Hematopoietic multipotent progenitor cell treated with erythropoietin and hydrocortisone succinate and interleukin-3 and kit ligand, for 17 days (in vitro differentiated cells): ENCODE results near the gene OBP2B.
"Not testable (repeated sequence)": the region's sequence is repeated elsewhere in the genome, so short reads cannot be mapped to it uniquely, and the experiment has no call there.

Experiments
- DNase-seq: peaks from one replicate; pipeline ENCODE4 v3.0.0-alpha.2; 2015; ENCODE audit warnings: low spot score

Gene OBP2B, protein sequence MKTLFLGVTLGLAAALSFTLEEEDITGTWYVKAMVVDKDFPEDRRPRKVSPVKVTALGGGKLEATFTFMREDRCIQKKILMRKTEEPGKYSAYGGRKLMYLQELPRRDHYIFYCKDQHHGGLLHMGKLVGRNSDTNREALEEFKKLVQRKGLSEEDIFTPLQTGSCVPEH

DNA sequence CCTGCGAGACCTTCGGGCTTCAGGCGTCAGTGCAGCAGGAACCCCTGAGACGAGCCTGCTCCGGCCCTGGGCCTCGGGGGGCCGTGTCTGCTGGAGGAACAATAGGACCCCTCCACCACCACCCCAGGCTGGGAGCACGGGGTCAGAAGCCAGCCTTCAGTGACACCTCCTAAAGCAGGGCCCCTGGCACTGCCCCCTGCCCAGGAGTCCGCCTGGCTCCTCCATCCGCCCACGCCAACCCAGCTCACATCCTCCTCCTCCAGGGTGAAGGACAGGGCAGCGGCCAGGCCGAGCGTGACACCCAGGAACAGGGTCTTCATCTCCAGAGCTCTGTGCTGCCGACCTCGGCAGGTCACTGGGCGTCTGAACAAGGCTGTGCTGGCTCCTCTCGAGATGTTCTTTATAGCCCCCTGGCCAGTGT is at the start of gene OBP2B:
TSS of gene OBP2B (minus strand) at position 371 of the 421 bp plus-strand sequence. CDS start at position 320, 51 bp downstream.
- DNase-seq = not testable (repeated sequence)

DNA sequence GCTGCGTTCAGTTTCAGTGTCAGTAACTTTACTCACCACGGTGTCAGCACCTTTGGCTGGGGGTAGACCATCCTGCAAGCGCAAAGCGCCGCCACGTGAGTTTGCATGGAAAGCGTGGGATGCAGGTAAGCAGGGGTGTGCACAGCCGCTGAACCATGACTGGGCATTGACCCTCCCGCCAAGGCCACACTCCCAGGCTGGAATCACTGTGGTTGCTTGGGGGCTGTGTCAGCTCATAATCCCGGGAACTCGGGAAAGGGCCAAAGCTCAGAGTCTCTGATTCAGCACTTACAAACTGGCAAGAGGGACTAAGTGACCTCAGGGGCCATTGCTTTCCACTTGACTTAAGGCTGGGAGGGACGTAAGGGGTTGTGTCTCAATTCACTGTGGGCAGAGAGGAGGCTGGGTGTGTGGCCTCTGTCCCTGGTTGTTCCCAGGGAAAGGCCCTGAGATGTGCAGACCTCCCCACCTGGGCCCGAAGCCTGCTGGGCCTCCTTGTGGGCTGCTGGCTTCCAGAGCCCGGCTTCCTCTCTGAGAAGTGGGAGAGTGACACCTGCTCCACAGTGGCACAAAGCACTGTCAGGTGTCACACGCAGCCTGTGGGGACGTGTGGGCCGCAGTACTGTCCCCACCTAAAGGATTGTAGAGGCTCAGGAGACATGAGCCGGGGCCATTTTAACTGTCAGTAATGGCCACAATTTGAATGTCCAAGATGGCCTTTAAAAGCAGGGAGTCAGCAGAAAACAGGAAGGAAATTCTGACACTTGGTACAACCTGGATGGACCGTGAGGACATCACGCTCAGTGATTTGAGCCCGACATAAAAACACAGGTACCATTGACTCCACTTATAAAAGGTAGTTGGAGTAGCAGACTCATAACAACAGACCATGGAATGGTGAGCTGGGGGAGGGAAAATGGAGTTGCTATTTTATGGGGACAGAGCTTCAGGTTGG is 49.3 kb upstream of the OBP2B start:
- DNase-seq = no peak

DNA sequence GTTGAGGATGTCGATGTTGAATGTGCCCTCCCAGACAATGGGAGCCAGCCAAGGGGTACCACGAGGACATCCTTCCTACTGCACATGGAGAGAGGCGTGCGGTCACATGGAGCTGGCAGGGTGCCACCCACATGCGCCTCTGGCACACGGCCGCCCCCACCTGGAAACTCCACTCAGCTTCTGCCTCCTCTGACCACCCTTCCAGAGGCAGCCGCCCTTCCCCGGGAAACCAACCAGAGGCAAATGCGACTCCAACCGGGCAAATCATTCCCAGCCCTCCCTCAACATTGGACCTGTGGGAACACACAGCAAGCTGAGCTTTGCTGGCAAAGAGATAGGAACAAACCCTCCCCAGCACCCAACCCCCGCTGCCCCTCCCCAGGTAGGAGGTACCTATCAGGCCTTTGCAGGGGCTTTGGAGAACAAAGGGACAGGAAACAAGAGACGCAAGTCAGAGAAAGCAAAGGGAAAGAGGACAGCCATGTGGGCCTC is 48.5 kb upstream of the OBP2B start:
- DNase-seq = no peak

DNA sequence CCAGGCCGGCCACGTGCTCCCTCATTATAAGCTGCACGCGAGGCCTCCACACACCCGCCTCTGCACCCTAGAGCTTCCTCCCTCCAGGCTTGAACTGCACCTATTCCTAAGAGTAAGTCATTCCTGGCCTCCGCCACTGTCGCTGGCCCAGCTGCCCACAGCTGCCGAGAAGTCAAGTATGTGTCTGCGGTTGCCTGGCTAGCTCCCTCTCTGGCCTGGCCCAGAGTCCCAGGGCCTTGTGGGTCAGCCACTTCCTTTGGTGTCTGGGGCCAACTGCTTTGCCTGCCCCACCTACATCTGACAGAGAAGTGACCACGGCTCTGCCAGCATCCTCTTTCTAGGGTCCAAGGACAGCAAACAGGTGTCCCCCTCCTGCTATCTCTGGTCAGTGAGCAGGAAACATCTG is 47.6 kb upstream of the OBP2B start:
- DNase-seq = no peak

DNA sequence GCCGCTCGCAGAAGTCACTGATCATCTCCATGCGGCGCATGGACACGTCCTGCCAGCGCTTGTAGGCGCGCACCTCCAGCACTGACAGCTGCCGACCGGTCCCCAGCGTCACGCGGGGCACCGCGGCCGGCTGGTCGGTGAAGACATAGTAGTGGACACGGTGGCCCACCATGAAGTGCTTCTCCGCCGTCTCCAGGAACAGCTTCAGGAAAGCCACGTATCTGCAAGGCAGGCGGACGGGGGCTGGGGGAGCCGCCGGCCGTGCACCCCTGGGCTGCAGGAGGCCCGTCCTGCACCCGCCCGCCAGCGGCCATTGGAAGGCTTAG is 47.0 kb upstream of the OBP2B start:
- no peak for DNase-seq

DNA sequence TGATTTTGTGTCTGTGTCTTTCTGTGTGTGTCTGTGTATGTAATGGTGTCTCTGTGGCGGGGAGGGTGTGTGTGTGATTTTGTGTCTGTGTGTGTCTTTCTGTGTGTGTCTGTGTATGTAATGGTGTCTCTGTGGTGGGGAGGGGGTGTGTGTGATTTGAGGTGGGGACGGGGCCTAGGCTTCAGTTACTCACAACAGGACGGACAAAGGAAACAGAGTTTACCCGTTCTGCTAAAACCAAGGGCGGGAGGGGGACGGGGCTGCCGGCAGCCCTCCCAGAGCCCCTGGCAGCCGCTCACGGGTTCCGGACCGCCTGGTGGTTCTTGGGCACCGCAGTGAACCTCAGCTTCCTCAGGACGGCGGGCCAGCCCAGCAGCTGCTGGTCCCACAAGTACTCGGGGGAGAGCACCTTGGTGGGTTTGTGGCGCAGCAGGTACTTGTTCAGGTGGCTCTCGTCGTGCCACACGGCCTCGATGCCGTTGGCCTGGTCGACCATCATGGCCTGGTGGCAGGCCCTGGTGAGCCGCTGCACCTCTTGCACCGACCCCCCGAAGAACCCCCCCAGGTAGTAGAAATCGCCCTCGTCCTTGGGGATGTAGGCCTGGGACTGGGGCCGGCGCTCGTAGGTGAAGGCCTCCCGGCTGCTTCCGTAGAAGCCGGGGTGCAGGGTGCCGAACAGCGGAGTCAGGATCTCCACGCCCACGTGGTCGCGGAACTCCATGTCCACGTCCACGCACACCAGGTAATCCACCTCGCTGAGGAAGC is 46.5 kb upstream of the OBP2B start:
- DNase-seq = no peak

DNA sequence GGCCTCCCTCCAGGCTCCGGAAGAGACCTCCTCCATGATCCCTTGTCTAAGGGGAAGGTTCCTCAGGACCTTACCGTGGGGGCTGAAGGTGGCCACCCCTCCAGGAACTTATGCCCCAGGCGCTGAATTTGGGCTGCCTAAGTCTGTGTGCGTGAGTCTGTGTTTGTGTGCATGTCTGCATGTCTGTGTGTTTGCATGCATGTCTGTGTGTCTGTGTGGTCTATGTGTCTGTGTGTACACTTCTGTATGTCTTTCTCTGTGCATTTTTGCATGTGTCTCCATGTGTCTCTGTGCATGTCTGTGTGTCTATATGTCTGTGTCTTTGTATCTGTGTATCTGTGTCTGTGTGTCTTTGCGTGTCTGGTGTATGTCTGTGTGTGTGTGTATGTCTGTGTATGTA is 45.4 kb upstream of the OBP2B start:
- DNase-seq = no peak

DNA sequence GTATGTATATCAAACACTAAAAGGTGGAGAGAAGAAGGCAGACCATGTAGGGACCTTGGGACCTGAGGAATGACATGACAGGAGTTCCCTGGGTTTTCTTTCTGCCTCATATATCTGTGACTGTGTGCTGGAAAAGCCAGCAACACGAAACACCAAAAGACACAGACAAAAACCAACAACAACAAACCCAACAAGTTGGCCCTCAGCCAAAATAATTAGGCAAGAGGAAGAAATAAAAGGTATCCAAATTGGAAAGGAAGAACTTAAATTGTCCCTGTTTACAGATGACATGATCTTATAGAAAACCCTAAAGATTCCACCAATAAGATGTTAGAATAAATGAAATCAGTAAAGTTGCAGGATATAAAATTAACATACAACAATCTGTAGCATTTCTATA is 44.2 kb upstream of the OBP2B start:
- DNase-seq = no peak

DNA sequence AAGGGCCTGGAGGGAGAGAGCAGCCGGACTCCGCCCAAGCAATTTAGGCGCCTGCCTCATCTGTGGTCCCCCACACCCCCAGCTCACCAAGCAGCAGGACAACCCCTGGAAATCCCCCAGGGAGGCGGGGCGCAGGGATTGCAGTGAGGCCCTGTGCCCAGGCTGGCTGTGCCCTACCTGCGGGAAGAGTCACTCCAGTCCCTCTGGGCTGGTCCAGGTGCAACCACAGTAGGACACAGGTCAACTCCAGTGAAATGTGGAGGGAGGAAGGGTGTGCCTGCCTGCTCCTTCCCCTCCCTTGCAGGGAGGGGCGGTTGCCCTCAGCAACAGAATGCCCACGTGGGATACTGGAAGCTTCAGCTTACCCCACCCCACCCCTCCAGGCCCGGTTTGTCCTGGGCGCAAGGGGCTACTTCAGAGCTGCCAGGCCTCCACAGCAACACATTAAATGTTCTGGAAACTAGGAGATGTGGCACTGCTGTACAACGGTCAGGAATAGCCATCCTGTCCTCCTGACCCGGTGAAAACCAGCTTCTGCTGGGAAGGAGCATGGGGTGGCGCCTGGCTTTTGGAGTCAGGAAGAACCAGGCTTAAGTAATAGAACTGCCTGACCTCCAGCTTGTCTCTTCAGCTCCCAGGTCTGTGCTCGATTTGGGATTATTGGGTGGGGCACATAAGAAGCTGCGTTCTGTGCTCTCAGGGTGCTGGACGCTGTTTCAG is 43.4 kb upstream of the OBP2B start:
- no peak for DNase-seq

DNA sequence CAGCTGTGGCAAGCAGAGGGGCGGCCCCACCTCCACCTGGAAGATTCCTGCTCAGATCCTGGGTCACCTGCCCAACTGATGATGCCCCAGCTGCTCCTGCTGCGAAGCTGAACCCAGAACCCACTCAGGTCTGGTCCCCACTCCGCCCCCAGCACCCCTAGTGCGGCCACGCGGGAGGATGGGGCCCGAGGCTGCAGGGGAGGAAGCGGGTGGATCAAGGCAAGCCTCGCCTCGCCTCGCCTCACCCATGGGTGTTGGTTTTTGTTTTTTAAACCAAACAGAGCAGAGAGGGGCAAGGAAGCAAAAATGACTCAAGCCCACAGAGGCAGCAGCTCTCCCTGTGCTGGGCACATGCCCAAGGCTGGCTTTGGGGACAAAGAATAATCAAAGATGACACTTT is 42.7 kb upstream of the OBP2B start:
- DNase-seq = no peak

DNA sequence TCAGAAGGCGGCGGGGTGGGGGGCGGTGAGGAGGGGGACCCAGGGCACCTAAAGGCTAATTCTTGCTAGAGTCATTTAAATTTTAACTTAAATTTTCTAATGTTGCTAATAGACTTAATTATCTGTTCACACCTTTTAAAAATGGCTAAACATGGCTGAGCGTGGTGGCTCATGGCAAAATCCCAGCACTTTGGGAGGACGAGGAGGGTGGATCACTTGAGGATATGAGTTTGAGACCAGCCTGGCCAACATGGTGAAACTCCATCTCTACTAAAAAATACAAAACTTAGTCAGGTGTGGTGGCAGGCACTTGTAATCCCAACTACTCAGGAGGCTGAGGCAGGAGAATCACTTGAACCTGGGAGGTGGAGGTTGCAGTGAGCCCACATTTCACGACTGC is 42.2 kb upstream of the OBP2B start:
- DNase-seq = not testable (repeated sequence)

DNA sequence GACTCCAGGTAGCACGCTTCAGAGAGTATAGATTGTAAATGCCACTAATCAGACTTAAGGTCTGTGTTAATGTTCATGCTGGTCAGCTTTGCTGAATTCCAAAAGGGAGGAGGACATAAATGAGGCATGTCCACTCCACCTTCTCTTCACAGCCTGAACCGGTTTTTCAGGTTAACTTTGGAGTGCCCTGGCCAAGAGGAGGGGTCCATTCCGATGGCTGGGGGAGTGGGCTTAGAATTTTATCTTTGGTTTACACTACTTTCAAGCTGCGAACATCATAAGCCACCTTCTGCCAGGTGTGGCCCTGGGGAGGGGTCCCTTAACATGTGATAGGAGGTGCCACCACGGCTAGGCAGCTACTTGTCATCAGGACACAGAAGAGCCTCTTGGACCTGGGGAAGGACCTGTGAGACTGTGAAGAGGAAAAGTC is 41.7 kb upstream of the OBP2B start:
- DNase-seq = no peak

DNA sequence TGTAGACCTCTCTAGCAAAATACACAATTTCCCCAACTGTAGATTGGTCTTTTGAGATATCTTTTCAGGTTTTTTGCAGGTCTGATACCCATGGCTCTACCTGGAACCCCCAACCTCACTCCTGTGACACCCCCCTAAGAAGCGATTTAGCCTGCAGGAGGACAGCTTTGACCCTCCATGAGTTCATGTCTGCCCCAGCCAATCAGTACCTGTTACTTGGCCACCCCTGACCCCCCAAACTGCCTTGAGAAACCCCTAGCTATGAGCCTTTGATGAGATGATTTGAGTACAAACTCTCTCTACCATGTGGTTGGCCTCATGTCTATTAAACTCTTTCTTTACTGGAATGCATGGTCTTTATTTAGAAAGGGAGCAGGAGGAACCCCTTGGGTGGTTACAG is 40.3 kb upstream of the OBP2B start:
- DNase-seq = no peak

DNA sequence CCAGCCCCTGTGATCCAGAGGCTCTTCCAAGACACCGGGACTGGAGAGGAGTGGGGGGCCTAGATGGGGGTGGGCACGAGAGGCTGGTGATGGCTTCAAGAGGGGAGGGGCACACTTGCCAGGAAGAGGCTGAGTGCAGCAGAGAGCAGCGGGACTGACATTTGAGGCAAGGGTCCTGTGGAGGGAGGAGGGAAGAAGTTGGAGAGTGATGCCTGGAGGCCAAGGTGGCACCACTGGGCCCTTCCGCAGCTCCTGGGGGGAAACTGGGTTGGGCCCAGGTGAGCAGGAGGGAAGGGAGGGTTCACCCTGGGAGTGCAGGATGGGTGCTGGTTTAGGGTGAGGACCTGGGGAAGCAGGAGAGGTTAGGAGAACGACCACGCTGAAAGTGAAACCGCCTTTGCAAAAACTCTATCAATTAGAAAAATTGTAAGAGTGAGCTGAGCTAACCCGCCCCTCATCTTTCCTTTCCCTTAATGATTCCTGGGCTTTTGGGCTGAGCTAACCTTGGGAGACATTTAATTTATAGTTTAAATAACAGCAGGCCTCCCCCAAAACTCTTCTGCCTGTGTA is 39.8 kb upstream of the OBP2B start:
- DNase-seq = no peak

DNA sequence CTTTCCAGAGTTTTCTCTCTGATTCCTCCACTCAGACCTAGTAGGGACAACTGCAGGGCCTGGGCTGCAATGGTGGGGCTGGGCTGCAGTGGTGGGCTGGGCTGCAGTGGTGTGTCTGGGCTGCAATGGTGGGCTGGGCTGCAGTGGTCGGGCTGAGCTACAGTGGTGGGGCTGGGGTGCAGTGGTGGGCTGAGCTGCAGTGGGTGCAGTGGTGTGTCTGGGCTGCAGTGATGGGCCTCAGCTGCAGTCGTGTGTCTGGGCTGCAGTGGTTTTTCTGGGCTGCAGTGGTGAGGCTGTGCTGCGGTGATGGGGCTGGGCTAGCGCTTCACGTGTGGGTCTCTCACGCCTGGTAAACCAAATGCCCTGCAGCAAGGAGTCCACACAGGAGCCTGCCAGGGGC is 38.6 kb upstream of the OBP2B start:
- no peak for DNase-seq

DNA sequence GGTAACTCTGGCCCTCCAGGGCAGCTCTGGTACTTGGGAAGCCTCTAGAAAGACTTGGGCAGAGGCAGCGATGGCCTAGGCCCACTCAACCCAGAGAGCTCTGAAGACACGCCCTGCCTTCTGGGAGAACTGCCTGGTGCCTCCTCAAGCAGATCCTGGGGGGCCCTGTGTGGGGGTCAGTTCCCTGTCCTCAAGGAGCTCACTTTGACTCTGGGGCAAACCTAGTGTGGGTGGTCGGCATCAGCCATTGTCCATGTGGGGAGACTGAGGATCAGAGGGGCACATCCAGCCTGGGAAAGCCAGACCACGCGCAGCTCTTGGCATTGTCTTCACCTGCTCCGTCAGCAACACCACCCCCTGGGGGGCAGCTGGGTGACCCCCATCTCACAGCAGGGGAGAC is 37.9 kb upstream of the OBP2B start:
- DNase-seq = no peak

DNA sequence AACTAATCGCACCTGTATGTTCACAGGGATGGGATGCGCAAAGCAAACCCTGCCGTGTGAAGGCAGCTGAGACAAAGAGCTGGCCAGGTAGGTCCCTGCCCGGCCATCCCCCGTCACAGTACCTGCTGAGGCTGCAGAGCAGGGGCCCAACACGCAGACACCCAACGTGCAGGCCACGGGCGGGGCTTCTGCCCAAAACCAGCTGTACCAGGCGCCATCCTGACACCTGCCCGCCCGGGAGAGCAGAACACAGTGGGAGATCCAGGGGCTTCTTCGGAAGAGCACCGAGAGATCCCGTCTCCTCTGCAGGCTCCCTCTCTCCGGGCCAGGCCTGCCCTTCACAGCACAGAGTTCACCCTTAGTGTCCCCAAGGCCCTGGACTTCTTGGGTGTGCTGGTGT is 37.5 kb upstream of the OBP2B start:
- no peak for DNase-seq

DNA sequence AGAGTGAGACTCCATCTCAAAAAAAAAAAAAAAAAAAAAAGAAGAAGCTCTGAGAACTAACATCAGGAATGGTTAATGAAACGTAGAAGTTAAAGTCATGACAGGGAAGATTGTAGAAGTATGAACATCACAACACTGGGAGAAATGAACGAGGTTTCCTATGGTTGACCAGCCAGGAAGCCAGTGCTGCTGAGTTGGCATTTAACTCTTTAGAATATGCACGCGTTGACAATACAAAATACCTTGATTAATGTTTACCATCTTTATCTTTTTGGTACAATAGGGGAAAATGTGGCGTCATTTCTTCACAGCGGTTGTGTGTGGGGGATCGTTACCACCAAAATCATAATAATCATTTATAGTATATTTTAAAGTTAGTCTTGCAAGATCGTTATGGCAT is 33.9 kb upstream of the OBP2B start:
- no peak for DNase-seq

DNA sequence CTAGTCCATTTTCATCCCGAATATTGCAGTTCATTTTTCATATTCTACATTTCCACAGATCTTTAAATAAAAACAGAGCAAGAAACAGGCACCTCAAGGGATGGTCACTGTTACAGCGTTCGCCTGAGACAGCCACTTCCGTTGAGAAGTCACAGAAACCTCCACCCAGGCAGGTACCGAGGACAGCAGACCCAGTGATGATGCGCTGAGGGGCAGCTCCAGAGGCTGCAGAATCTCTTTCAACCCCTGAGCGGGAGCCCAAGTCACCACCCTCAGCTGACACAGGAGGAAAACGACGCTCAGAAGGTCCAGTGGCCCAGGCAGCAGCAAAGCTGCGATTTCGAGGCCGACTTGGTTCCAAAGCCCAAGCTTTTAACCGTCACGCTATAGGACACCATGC is 33.2 kb upstream of the OBP2B start:
- DNase-seq = no peak

DNA sequence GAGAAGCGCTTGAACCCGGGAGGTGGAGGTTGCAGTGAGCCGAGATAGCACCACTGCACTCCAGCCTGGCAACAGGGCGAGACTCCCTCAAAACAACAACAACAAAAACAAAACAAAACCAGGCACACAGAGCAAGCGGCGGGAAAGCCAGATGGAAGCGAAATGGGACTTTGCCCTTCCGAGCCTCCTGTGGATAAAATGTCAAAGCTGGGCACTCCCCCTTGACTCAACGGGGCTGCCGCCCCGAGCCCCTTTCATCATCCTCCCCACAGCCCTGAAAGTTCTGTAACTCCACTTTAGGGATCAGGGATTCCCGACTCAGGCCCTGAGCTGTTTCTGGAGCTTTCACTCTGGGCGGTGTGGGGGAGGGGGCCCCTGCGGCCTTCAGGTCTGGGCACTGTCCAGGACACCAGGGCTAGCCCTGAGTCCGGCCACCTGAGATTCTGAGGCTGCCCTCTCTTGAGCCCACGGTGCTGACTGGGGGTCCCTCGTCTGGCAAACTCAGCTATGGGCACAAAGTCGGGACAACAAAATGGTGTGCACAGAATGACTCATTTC is 30.6 kb upstream of the OBP2B start:
- no peak for DNase-seq

DNA sequence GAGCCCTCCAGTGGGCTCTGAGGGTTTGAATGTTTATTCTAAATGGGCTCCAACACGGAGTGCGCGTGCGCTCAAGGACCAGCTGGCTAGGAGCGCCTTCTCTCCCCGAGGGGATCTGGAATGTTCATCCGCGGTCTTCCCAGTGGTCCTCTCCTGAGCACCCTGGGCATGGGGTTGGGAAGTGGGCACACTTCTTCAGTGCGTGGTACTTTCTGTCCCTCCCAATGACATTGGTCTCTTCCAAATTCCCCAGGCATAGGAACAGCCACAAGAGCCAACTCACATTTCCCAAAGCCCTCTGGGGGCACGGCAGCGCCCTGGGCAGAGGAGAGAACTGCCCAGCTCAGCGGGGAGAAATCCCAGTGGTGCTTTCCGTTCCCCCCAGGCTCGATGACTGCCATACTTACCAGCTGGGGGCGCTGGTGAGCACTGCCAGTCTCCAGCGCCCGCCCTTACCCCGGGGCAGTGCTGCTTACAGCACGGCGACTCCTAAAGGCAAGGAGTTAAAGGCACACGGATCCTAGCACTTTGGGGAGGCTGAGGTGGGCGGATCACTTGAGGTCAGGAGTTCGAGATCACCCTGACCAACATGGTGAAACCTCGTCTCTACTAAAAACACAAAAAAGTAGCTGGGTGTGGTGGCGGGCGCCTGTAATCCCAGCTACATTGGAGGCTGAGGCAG is 29.9 kb upstream of the OBP2B start:
- peak; percentile 68 for DNase-seq
